K562 (cell line): ENCODE results near the gene S100A1. TPM values are rescaled to one million over a fixed set of nuclear protein-coding genes. Genes with fewer than 3 reads are reported as not detected.

Experiments
- POLR2A ChIP-seq: fragments of 450-650 bp; conservative IDR thresholded peaks from 2 replicates; pipeline ENCODE4 v1.6.1; 2016
- SMARCA4 ChIP-seq: fragments of 450-650 bp; IDR thresholded peaks from 2 replicates; pipeline ENCODE4 v1.6.1; 2016
- TAF7 ChIP-seq: fragments of 450-650 bp; IDR thresholded peaks from 2 replicates; pipeline ENCODE4 v1.6.1; 2016; ENCODE audit warnings: missing genetic modification characterization, missing compliant biosample characterization
- THRAP3 ChIP-seq: fragments of 450-650 bp; IDR thresholded peaks from 2 replicates; pipeline ENCODE4 v1.6.1; 2016; ENCODE audit warnings: mild to moderate bottlenecking, inconsistent platforms, borderline replicate concordance
- ZNF77 ChIP-seq: fragments of 250-450 bp; sonication (Bioruptor Pico); IDR thresholded peaks from 2 replicates; pipeline ENCODE4 v1.5.0; 2020
- polyA plus RNA-seq, 8 experiments: library from polyadenylated mRNA; depleted of rRNA in 4 of 8; stranded (reverse) in 5 of 8; unstranded in 3 of 8; fragments of >200 nt; fragmentation: Nextera tagmentation in 2 of 8; fragmentation: Illumina TruSeq in 1 of 8; extraction: Ambion mirVana in 2 of 8; extraction: Trizol in 1 of 8; gene quantifications; 2 replicates each; pipeline versions ENCODE4 v1.2.1 to v1.2.3, GENCODE V29; 2011 to 2014; ENCODE audit warnings: inconsistent platforms in 1 of 8, missing spikeins in 1 of 8
- total RNA-seq, 7 experiments: library from RNA; depleted of rRNA in 6 of 7; stranded (reverse); fragments of >200 nt in 6 of 7; fragmentation: Illumina TruSeq in 2 of 7; extraction: Trizol in 2 of 7; gene quantifications; 2 replicates each; pipeline versions ENCODE4 v1.2.1 to v1.2.3, GENCODE V29; 2011 to 2021; ENCODE audit warnings: low replicate concordance in 1 of 7
- TF ChIP-seq, protein P1 (sequence below), 2 experiments: fragments of 450-650 bp in 1 of 2; sonication (generic) in 1 of 2; formaldehyde crosslinking in 1 of 2; IDR thresholded peaks; 2 replicates each; pipeline versions ENCODE4 v1.7.1 to v1.9.0; 2016 to 2022; ENCODE audit warnings: inconsistent platforms in 1 of 2, mild to moderate bottlenecking in 1 of 2, missing genetic modification reagents in 1 of 2
- TF ChIP-seq, protein P2 (sequence below): fragments of 250-450 bp; sonication (Bioruptor Pico); IDR thresholded peaks from 2 replicates; pipeline ENCODE4 v1.5.0; 2021
- TF ChIP-seq, protein P3 (sequence below): fragments of 450-650 bp; IDR thresholded peaks from 2 replicates; pipeline ENCODE4 v1.6.1; 2016
- TF ChIP-seq, protein P4 (sequence below): sonication (generic); formaldehyde crosslinking; IDR thresholded peaks from 2 replicates; pipeline ENCODE4 v1.9.0; 2022; ENCODE audit warnings: mild to moderate bottlenecking, missing genetic modification reagents
- TF ChIP-seq, protein P5 (sequence below): fragments of 450-650 bp; IDR thresholded peaks from 2 replicates; pipeline ENCODE4 v1.6.1; 2016; ENCODE audit warnings: low read depth, mild to moderate bottlenecking, moderate library complexity

The S100A1 gene
- total and polyA plus RNA-seq, 9 of the 15 experiments (the other 6 are each of a cell fraction or from before 2014, with no cell fraction given): 0.44 to 30.1 (median 12.7) TPM

DNA sequence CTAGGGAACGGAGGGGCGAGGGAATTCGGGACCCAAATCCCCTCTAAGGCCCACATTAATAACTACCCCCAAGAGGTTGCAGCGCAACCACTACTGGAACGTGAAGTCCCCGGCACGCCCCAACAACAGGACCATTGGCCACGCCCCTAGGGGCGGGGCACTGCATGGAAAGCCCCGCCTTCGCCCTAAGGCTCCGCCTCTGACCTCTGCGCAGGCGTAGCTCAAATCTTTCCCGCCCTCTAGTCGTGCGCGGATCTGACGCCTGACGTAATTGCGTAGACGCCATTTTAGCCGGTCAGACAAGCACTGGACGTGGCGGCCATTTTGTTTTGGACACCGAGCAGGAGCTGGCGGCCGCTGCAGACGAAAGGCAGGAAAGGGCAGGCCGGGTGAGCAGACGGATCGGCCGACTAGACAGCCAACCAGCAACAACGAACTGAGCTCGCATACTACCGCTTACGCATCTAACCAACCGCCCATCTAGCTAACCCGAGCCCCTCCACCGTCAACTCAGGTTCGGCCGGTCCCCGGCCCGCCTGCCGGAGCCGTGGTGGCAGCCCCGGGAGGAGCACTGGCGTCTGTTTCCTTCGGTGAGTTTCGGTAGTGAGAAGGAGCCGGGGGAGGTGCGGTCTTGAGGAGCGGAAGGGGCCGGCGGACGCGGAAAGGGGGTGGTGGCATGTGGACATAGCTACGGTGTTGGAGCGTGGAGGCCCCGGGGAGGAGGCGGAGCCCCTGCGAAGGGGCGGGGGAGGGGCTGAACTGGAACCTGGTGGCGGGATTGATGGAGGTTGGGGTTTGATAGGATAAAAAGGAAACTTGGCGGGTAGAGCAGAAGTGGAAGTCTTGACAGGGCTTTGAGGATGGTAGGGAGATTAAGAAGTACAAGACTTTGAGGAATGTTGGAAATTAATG is 5.8 kb downstream of the S100A1 start, which contains the start of gene CHTOP (continued):
- TF ChIP-seq, protein P1, sequence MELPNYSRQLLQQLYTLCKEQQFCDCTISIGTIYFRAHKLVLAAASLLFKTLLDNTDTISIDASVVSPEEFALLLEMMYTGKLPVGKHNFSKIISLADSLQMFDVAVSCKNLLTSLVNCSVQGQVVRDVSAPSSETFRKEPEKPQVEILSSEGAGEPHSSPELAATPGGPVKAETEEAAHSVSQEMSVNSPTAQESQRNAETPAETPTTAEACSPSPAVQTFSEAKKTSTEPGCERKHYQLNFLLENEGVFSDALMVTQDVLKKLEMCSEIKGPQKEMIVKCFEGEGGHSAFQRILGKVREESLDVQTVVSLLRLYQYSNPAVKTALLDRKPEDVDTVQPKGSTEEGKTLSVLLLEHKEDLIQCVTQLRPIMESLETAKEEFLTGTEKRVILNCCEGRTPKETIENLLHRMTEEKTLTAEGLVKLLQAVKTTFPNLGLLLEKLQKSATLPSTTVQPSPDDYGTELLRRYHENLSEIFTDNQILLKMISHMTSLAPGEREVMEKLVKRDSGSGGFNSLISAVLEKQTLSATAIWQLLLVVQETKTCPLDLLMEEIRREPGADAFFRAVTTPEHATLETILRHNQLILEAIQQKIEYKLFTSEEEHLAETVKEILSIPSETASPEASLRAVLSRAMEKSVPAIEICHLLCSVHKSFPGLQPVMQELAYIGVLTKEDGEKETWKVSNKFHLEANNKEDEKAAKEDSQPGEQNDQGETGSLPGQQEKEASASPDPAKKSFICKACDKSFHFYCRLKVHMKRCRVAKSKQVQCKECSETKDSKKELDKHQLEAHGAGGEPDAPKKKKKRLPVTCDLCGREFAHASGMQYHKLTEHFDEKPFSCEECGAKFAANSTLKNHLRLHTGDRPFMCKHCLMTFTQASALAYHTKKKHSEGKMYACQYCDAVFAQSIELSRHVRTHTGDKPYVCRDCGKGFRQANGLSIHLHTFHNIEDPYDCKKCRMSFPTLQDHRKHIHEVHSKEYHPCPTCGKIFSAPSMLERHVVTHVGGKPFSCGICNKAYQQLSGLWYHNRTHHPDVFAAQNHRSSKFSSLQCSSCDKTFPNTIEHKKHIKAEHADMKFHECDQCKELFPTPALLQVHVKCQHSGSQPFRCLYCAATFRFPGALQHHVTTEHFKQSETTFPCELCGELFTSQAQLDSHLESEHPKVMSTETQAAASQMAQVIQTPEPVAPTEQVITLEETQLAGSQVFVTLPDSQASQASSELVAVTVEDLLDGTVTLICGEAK (IDR thresholded peaks at IDR 0.05): peak; percentile 54
- TF ChIP-seq, protein P1 (CRISPR knock-in tag; IDR thresholded peaks at IDR 0.05): no peak
- TF ChIP-seq ZNF77 (no peak), SMARCA4 (0 out of 2 replicates have a peak, but pooled peaks have one; percentile 14), TAF7 (tag) (peak; percentile 93), POLR2A (peak; percentile 98), THRAP3 (peak; percentile 54; the same call in 1 of the 2 replicates)
- TF ChIP-seq, protein P2, sequence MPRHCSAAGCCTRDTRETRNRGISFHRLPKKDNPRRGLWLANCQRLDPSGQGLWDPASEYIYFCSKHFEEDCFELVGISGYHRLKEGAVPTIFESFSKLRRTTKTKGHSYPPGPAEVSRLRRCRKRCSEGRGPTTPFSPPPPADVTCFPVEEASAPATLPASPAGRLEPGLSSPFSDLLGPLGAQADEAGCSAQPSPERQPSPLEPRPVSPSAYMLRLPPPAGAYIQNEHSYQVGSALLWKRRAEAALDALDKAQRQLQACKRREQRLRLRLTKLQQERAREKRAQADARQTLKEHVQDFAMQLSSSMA (CRISPR knock-in tag): 0 out of 2 replicates have a peak, but pooled peaks have one; percentile 64
- TF ChIP-seq, protein P3, sequence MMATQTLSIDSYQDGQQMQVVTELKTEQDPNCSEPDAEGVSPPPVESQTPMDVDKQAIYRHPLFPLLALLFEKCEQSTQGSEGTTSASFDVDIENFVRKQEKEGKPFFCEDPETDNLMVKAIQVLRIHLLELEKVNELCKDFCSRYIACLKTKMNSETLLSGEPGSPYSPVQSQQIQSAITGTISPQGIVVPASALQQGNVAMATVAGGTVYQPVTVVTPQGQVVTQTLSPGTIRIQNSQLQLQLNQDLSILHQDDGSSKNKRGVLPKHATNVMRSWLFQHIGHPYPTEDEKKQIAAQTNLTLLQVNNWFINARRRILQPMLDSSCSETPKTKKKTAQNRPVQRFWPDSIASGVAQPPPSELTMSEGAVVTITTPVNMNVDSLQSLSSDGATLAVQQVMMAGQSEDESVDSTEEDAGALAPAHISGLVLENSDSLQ: peak; percentile 83
- TF ChIP-seq, protein P4, sequence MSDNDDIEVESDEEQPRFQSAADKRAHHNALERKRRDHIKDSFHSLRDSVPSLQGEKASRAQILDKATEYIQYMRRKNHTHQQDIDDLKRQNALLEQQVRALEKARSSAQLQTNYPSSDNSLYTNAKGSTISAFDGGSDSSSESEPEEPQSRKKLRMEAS (CRISPR knock-in tag): peak; percentile 86
- TF ChIP-seq, protein P5, sequence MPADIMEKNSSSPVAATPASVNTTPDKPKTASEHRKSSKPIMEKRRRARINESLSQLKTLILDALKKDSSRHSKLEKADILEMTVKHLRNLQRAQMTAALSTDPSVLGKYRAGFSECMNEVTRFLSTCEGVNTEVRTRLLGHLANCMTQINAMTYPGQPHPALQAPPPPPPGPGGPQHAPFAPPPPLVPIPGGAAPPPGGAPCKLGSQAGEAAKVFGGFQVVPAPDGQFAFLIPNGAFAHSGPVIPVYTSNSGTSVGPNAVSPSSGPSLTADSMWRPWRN: peak; percentile 33; the same call in 1 of the 2 replicates
